Astrocyte (in vitro differentiated cells and primary cell): Measurements from ENCODE around the gene CAMKMT. TPM values are rescaled to one million over a fixed set of nuclear protein-coding genes. Genes with fewer than 3 reads are reported as not detected.

ENCODE experiments used
- DNase-seq: peaks from one replicate; pipeline ENCODE4 v3.0.0-alpha.2; 2010; ENCODE audit warnings: low read depth
- FAIRE-seq: peaks from 2 replicates; lab custom pipeline; 2011; peaks lifted over from hg19 to GRCh38; lab: Jason Lieb, UNC
- H2AFZ ChIP-seq: 2 replicates; pipeline ENCODE4 v1.6.0; 2012; ENCODE audit warnings: low read depth, low read length, inconsistent platforms
- H3K27ac ChIP-seq: 2 replicates; pipeline ENCODE4 v1.5.1; 2011; ENCODE audit warnings: low read depth, low read length, inconsistent platforms
- H3K27me3 ChIP-seq: 2 replicates; pipeline ENCODE4 v1.6.0; 2011; ENCODE audit warnings: low read length, inconsistent platforms; ENCODE audit not compliant: insufficient read depth
- H3K36me3 ChIP-seq: 2 replicates; pipeline ENCODE4 v1.5.1; 2011; ENCODE audit warnings: low read length, inconsistent platforms; ENCODE audit not compliant: insufficient read depth
- H3K4me1 ChIP-seq: 2 replicates; pipeline ENCODE4 v1.5.1; 2011; ENCODE audit warnings: low read length, inconsistent platforms; ENCODE audit not compliant: insufficient read depth
- H3K4me2 ChIP-seq: 2 replicates; pipeline ENCODE4 v1.6.0; 2012; ENCODE audit warnings: low read length, inconsistent platforms
- H3K4me3 ChIP-seq: 2 replicates; pipeline ENCODE4 v1.5.1; 2011; ENCODE audit warnings: low read depth, mild to moderate bottlenecking, low read length, inconsistent platforms; ENCODE audit not compliant: insufficient read depth
- H3K79me2 ChIP-seq: 2 replicates; pipeline ENCODE4 v1.6.0; 2012; ENCODE audit warnings: mild to moderate bottlenecking, low read length, inconsistent platforms; ENCODE audit not compliant: insufficient read depth
- H3K9ac ChIP-seq: 2 replicates; pipeline ENCODE4 v1.6.0; 2012; ENCODE audit warnings: mild to moderate bottlenecking, low read length, inconsistent platforms
- H3K9me3 ChIP-seq: 2 replicates; pipeline ENCODE4 v1.5.1; 2012; ENCODE audit warnings: low read depth, mild to moderate bottlenecking, low read length, inconsistent platforms; ENCODE audit not compliant: insufficient read depth
- H4K20me1 ChIP-seq: 2 replicates; pipeline ENCODE4 v1.6.0; 2012; ENCODE audit warnings: low read length, inconsistent platforms; ENCODE audit not compliant: insufficient read depth
- H3K27ac Mint-ChIP-seq: one replicate; pipeline ENCODE4 v1.8.0; 2021; ENCODE audit warnings: mild to moderate bottlenecking, mixed read lengths; ENCODE audit not compliant: unreplicated experiment
- H3K27me3 Mint-ChIP-seq: one replicate; pipeline ENCODE4 v1.8.0; 2021; ENCODE audit warnings: low read depth, mixed read lengths; ENCODE audit not compliant: unreplicated experiment
- H3K36me3 Mint-ChIP-seq: one replicate; pipeline ENCODE4 v1.8.0; 2021; ENCODE audit warnings: low read depth, mixed read lengths; ENCODE audit not compliant: unreplicated experiment
- H3K4me1 Mint-ChIP-seq: one replicate; pipeline ENCODE4 v1.8.0; 2021; ENCODE audit warnings: low read depth, mixed read lengths; ENCODE audit not compliant: unreplicated experiment
- H3K4me3 Mint-ChIP-seq: one replicate; pipeline ENCODE4 v1.8.0; 2021; ENCODE audit warnings: mild to moderate bottlenecking, moderate library complexity, mixed read lengths; ENCODE audit not compliant: unreplicated experiment
- H3K9me3 Mint-ChIP-seq: one replicate; pipeline ENCODE4 v1.8.0; 2021; ENCODE audit warnings: mild to moderate bottlenecking, mixed read lengths; ENCODE audit not compliant: unreplicated experiment
- CTCF ChIP-seq: IDR thresholded peaks from 2 replicates; pipeline ENCODE4 v1.5.1; 2011; ENCODE audit warnings: low read depth, mild to moderate bottlenecking, inconsistent platforms, low read length, moderate library complexity; ENCODE audit not compliant: insufficient read depth
- EZH2 ChIP-seq: IDR thresholded peaks from 2 replicates; pipeline ENCODE4 v1.6.1; 2012; ENCODE audit warnings: mild to moderate bottlenecking, low read length, inconsistent platforms; ENCODE audit not compliant: insufficient read depth
- total RNA-seq: library from RNA; stranded (reverse); gene quantifications from 2 replicates; pipeline ENCODE4 v1.2.1, GENCODE V29; 2021

The CAMKMT gene
- total RNA-seq, 1 donor from 2014 or later: 9.3 TPM

- Histone ChIP-seq H3K79me2 (no peaks in the 10 kb centered on the region), H3K36me3 (no peaks in the 10 kb centered on the region), H3K27ac (no peak overlapping the region), H3K9me3 (no peaks in the 10 kb centered on the region), H3K4me3 (no peak overlapping the region), H3K27me3 (no peaks in the 10 kb centered on the region), H2AFZ (no peak overlapping the region), H3K4me2 (no peak overlapping the region), H3K9ac (no peak overlapping the region), H4K20me1 (no peaks in the 10 kb centered on the region), H3K4me1 (no peaks in the 10 kb centered on the region)
- no peak for DNase-seq
- H3K9me3 Mint-ChIP-seq: no peaks in the 10 kb centered on the region
- H3K4me3 Mint-ChIP-seq: no peak overlapping the region
- no peaks in the 10 kb centered on the region for H3K36me3 Mint-ChIP-seq
- no peak overlapping the region for H3K27ac Mint-ChIP-seq
- no peak for TF ChIP-seq EZH2
- no peak for TF ChIP-seq CTCF
- no peaks in the 10 kb centered on the region for H3K27me3 Mint-ChIP-seq
- no peak for FAIRE-seq
- no peaks in the 10 kb centered on the region for H3K4me1 Mint-ChIP-seq
Measured at GRCh38 chr2:44477657-44478414, 116.1 kb downstream of the CAMKMT start.

GRCh38 chr2:44479127-44479887 is 117.6 kb downstream of the CAMKMT start:
- Histone ChIP-seq H3K27me3 (no peaks in the 10 kb centered on the region), H3K4me3 (no peak overlapping the region), H3K27ac (no peak overlapping the region), H3K79me2 (no peaks in the 10 kb centered on the region), H3K9ac (no peak overlapping the region), H3K9me3 (no peaks in the 10 kb centered on the region), H4K20me1 (no peaks in the 10 kb centered on the region), H3K36me3 (no peaks in the 10 kb centered on the region), H3K4me1 (no peaks in the 10 kb centered on the region), H2AFZ (no peak overlapping the region), H3K4me2 (no peak overlapping the region)
- no peaks in the 10 kb centered on the region for H3K9me3 Mint-ChIP-seq
- TF ChIP-seq CTCF: peak; percentile 100
- TF ChIP-seq EZH2: no peak
- no peaks in the 10 kb centered on the region for H3K36me3 Mint-ChIP-seq
- no peak overlapping the region for H3K27ac Mint-ChIP-seq
- no peaks in the 10 kb centered on the region for H3K4me1 Mint-ChIP-seq
- FAIRE-seq (peak; percentile 100), DNase-seq (peak; percentile 75)
- H3K4me3 Mint-ChIP-seq: no peak overlapping the region
- no peaks in the 10 kb centered on the region for H3K27me3 Mint-ChIP-seq

GRCh38 chr2:44480068-44480467 is 118.3 kb downstream of the CAMKMT start:
- Histone ChIP-seq H4K20me1 (no peaks in the 10 kb centered on the region), H3K4me2 (no peak overlapping the region), H3K36me3 (no peaks in the 10 kb centered on the region), H3K27me3 (no peaks in the 10 kb centered on the region), H3K9ac (no peak overlapping the region), H3K9me3 (no peaks in the 10 kb centered on the region), H3K79me2 (no peaks in the 10 kb centered on the region), H3K27ac (no peak overlapping the region), H2AFZ (no peak overlapping the region), H3K4me3 (no peak overlapping the region), H3K4me1 (no peaks in the 10 kb centered on the region)
- H3K27me3 Mint-ChIP-seq: no peaks in the 10 kb centered on the region
- TF ChIP-seq CTCF (no peak), EZH2 (no peak)
- DNase-seq (no peak), FAIRE-seq (no peak)
- H3K4me1 Mint-ChIP-seq: no peaks in the 10 kb centered on the region
- H3K27ac Mint-ChIP-seq: no peak overlapping the region
- H3K9me3 Mint-ChIP-seq: no peaks in the 10 kb centered on the region
- no peak overlapping the region for H3K4me3 Mint-ChIP-seq
- H3K36me3 Mint-ChIP-seq: no peaks in the 10 kb centered on the region
